KBM-7 (cell line): Measurements from ENCODE around the gene FBXW8.

Source experiments
- DNase-seq: peaks from one replicate; pipeline ENCODE4 v3.0.0-alpha.2; 2015
- in situ Hi-C: fragments of 300-500 bp; cut with MboI; formaldehyde crosslinking; loops from 2 replicates; pipeline ENCODE4 v1.14.3; 2020; ENCODE audit warnings: low sequenced_read_pairs, low pct_unique_long_range_greater_than_20kb, mixed read lengths

The FBXW8 gene

DNA sequence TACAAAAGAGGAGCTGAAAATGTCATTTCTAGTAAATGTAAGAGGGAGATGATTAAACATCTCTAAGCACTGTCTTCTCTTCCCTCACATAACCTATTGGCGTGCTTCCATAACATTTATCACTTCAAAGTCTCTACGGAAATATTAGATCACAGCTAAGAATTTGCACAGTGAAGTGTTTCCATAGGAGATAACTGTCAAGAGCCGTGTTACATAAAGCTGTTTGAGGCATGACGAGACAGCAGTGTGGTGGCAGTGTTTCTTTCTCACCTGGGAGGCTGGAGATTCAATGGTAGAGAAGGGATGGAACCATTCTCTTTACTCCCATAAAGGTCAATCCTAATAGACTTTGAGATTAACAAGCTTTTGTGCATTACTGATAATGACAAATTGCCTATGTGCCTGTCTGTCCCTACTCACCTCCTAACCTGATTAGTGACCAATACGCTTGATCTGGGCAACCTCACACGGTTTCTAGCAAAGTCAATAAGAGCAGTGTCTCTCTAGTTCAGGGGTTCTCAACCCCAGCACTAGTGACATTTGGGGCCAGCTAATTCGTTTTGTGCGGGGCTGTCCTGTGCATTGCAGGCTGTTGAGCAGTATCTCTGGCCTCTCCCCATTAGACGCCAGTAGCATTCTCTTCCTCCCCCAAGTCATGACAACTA lies 35.3 kb downstream of the FBXW8 start:
- no peak for DNase-seq
- in situ Hi-C loops: no loop called here

DNA sequence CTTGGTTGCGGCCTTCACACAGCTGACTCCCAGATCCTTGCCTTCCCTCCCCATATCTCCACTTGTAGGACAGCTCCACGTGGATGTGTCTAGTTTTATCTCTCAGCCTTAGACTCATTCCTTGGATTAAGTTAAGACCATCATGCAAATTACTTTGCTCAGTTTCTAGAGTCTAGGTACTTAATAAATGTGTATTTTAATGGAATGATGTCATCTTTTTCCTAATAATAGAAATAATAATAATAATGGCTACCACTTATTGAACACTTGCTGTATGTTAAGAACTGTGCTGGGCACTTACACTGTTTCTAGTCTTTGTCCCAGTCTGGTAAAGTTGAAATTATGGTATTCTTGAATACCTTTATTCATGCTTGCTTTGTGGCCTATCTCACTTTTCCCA lies 37.5 kb downstream of the FBXW8 start:
- DNase-seq: no peak
- in situ Hi-C loops: no loop called here

DNA sequence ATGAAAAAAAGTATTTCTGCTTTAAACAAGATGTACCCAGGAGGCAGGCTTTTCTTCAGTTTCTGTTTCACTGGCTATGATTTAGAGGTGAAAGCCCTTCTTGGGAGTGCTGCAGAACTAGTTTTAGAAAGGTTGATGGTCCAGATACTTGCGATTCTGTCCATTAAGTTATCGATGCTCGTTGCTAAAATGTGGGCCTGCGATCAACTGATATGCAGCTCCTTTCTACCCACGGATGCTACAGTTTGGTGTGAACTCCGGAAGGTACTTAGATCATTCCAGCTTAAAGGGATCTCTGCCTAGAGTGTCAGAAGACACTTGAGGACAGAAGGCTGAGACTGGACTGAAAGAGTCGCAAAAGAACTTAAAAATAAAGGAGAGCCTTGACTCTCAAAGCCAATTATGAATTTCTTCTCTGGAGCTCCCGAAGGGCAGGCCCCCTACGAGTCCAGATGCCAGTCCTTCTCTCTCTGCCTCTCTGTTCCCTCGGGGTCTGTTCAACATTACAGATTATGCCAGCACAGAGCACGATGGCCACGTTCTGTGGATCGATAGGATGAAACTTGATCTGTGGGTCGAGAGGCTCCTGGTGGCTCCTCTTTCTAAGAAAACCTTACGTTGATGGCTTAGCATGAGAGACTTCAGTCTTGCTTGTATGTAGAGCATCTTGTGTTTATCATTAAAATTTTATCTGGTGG lies 40.0 kb downstream of the FBXW8 start:
- no peak for DNase-seq
- in situ Hi-C loops: no loop called here

DNA sequence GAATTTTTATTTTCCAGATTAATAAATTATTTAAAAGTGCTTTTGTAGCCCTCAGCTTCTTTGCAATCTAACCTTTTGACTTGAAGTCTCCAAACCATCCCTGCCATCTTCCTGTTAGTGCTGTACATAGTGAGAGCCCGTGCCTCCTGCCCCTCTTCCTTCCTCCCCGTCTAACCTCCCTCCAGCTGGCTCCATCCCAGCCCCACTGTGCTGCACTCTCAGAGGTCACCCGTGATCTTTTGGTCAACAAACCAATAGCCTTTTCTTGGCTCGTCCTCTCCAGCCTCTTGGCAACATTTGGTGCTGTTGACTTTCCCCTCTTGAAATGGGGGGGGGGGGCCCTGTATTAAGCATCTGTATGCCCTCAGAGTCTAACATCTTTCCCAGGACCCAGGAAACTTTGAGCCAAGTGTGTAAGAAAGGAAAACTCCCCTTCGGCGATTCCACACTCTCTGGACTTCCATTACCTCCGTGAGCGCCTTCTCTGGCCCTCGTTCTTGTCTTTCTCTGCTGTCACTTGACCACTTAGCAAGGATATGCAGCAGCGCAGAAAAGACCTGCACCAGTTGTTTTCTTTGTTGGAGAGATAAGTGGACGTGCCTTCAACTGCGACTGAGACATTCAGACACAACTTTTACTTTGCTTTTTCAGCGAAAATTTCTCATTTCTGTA lies 44.1 kb downstream of the FBXW8 start:
- in situ Hi-C loops: no loop called here
- DNase-seq: no peak

DNA sequence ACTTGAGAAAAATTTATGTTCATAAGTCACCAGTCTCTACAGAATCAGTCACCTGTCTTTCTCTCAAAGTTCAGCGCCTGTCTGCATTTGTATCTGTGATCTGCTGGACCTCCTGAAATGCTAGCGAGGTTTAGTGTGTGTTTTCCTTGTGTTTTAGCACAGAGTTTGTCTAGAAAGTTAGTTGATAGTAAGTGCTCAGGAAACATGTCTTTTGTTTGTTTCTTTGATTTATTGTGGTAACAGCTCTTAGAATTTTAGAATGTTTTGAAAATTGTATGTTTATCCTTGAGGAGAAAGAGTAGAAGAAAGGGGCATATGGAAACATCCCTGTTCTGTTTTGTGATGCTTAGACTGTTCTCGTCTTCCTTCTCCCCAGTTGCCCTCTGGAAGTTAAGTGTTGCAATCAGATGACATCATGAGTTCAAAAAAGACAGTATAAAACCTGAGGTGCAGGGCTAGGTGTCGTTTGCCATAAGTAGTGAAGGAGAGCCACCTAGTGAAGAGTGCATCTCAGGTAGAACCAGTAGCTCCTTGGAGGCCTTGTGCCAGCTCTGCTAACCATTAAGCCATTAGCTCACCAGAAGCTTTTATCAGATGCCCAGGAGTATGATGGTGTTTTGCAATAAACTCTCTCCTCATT lies 44.8 kb downstream of the FBXW8 start:
- DNase-seq: peak; percentile 35
- in situ Hi-C loops: no loop called here

DNA sequence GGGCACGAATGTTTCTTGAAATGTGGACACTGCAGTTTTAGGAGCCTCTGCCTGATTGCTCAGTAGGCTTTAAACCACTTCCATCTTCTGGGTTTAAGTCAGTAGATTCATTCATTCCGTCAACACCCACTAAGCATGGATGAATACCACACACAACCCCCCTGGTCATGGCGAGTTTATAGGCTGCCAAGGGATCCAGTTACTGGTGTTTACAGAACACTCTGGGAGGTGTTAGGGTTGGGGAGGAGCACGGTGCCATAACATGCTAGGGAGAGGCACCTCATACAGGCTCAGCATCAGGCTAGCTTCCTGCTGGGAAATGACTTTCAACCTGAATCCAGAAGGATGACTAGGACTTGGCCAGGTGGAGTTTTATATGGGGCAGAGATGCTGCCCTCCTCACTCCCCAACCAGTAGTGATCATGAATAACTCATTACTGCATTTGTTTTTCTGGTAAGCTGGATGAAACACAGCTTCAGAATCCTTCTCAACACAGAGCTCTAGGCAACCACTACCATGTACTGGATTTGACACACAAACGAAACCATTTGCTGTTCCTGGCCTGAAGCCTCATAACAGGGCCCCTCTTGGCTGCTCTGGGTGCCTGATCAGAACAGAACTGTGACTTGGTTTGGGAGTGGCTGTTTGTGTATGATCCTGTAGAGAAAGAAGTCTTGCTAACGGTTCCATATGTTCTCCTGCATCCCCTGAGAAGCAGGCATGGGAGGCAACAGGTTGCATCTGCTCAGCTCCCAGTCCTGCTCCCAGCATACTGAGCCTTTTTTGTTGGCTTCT lies 47.9 kb downstream of the FBXW8 start:
- no peak for DNase-seq
- in situ Hi-C loops: no loop called here

DNA sequence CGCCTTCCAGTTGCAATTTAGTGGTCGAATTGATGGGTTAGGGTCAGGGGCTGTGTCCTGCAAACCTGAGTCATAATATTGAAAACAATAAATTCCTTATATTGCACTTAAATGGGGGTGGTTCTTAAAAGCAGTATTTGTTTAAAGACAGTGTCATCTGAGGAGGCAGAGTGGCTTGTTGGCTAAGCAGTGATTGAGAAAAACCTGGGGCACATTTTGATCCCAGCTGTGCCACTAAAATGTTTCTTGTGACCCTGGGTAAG lies 48.4 kb downstream of the FBXW8 start:
- in situ Hi-C loops: no loop called here
- DNase-seq: no peak

DNA sequence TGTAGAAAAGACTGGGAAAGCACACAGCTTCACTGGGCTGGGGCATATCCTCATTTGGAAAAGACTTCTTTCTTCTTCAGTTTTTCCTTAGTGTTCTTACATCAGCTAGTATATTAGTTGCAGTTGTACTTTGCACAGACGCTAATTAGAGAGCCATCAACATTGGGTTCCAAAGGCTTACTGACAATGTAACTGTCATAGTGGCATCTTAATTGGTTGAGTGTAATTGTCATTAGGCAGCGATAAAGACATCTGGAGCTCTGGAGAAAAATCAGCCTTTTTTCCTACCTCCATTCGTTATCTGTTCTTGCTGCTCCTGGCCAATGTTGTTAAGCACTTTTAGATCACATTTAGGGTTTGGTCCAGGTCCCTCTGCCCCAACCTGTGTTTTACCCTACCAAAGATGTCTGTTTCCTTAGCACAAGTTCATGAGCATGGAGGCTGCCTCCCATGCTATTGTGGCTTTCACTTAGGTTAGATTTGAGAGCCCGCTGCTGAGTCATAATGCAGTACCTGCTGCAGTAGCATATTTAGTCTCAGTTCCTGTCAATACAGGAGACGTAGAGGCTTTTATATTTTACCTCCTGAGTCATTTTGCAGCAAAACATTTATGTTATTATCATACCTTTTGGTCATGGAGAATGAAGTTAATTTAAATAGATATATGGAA lies 49.2 kb downstream of the FBXW8 start:
- in situ Hi-C loops: no loop called here
- DNase-seq: no peak

DNA sequence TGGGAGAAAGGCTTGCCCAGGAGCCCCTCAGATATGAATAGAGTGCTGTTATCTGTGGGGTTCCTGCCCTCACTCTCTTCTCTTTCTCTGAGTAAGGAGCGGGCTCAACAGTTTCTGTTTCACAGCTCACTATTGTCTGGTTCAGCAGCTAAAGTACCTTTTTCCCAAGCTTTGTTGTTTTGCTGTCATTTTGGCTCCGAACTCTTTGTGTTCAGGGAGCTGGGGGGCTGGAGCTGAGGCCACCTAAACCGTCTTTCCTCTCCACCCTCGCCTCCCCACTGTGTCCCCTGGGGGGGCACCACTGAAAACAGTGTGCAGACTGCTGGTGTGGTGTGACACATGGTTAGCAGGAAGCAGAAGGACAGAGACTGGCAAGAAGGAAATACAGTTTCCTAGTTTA lies 51.4 kb downstream of the FBXW8 start:
- peak; percentile 47 for DNase-seq
- in situ Hi-C loops: no loop called here

DNA sequence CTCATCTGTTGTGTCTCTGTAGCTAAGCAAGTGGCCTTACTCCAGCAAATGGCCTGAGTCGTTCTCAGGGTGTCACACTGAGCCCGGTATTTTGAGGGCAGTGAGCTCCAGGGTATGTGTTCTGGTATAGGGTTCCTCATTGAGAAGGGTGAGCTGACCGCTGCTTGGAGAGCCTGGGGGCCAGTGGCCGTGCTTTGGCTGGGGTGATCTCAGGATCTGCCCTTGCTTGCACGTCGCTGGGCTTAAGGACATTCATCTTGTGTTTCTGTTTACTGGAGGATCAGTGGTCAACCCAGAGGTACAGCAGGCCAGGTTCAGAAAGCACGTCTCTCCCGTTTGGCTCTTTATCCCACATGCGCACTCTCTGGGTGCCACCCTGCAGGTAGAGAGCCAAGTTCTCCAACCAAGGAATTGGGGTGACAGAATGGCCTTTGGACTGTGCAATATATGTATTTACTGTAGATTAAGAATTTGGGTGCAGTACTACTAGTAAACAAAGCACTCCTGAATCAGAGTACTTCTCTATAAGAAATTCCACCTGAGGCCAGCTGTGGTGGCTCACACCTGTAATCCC lies 52.1 kb downstream of the FBXW8 start:
- in situ Hi-C loops: no loop called here
- DNase-seq: no peak

DNA sequence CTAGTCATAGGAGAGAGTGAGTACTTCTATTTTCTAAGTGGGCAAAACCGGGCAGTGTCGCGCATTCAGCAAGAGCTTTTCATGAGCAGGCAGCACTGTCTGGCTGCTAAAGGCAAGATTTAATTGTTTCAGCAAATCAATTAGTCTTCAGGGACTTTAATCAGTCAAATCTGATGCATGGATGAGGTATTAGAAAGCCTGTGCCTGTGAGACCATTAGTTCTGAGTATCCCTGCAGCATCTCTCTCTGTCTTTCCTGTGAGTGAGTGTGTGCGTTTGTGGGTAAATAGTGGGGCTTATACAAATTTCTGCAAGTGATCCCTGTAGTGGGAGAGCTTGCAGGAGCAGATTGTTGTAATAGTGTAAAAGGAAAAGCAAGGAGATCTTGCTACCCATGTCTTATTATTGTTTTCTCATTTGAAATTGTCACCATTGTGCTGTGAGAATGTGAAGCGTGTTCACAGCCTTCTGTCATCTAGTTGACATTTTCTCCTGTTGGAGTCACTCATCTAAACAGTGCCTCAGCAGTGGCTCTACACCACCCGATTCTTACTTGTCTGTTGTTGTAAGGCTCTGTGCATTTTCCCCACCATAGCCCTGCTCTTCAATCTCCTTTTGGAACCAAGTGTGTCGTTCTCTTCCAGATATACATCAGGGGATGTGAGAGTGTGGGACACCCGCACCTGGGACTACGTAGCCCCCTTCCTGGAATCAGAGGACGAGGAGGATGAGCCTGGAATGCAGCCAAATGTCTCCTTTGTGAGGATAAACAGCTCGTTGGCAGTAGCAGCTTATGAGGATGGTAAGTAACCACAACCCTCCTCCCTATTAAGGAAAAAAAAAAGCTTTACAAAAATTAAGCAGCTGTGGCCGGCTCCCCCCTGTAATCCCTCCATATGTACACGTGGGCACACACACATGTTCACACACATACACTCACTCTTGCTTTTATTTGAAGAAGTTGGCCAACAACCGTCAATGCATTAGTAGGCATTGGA lies 53.6 kb downstream of the FBXW8 start:
- DNase-seq: no peak
- in situ Hi-C loops: no loop called here

DNA sequence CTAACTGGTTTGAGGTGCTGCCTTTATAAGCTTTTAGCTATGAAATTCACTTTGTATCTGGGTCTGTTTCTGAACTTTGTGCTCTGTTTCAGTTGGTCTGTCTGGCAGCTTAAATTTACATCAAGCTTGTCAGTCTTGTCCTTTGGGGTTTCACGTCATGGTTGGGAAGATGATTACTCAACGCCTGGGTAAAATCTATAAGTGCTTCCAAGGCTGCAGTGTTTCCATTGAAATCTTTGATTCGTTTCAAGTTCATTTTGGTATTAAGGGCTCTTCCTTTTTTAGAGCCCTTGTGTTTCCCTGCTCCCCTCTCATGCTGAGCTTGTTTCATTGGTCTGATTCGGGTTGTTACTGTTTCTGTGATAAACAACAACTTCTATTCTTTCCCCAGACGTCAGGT lies 58.2 kb downstream of the FBXW8 start:
- no peak for DNase-seq
- in situ Hi-C loops: no loop called here

DNA sequence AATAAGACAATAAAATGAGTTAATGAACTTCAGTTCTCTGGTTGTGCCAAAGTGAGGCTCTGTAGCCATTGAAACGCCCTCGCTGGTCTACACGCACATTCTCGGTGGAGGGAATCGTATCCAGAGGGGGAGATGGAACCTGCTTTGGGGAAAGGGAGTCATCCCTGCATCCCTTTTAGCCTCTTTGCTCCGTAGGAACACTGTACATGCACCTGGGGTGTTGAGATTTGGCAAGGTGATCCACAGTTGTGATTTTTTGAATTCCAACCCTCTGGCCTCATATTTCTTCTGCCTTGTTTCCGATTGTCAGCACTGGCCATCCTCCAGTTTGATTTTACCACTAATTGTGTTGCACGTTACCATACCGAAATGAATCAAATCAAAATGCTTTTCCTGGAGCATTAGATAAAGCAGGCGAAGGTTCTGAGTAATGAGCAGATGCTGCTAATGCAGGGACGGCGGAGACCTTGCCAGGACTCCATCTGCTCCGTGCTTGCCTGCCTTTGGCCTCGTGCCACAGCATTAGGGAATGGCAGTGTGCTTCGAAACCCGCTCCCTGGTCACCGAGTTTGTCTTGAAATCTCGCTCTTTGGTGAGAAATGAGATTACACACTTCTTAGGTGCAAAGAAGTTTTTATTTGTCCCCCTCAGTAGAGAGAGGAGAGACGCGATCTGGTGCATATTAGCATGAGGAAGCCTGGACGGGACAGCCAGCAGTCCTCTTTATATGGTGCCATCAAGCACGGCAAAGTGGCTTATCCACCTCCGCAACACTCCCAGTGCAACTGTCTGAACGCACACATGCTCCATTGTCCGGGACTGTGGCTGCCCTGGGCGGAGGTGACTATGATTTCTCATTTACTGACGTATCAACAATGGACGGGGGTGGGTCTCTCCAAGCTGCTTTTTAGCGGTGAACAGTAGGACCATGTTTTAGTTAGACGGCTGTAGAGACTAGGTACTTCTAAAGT lies 59.1 kb downstream of the FBXW8 start:
- DNase-seq: no peak
- in situ Hi-C loops: no loop called here

DNA sequence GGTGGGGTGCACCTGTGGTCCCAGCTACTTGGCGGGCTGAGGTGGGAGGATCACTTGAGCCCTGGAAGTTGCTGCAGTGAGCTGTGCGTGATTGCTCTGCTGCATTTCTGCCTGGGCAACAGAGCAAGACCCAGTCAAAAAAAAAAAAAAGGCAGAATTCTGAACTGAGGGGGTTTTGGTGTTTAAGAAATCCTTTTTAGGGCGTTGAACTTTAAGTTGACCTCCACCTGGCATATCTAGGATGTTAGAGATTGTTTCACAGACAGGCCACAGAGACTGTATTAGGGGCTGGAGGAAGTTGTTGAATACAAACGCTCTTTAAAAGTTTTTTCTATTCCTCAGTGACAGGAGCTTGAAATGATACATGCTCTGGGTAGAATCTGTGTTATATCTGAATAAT lies 60.5 kb downstream of the FBXW8 start:
- in situ Hi-C loops: no loop called here
- DNase-seq: no peak

DNA sequence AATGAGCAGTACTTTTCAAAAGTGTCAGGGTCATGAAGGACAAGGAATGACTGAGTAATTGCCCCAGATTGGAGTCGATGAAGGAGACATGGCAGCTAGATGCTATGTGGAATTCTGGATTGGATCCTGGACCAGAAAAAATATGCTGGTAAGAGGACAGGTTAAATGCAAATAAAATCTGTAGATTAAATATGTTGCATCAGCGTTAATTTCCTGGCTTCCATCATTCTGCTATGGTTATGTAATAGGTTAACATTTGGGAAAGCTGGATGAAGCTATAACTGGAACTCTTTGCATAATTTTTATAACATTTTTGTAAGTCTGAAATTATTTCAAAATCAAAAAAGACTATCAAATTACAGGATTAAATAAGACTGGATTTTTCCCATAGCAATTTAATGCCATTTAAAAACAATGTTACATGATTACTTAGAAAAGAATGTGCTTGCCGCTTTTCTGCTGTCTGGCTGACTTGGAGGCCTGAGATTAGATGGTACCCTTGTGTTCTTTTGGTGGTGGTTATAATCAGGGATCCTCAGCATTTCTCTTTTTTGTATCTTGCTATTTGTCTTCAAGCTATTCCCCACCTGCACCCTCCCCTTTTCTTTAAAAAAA lies 65.1 kb downstream of the FBXW8 start:
- DNase-seq: no peak
- in situ Hi-C loops: no loop called here
